Frontal cortex (tissue), 4 donors: ENCODE measurements around the gene CHIC2. TPM values are rescaled to one million over a fixed set of nuclear protein-coding genes. Genes with fewer than 3 reads are reported as not detected.

Experiments used
- DNase-seq, 2 donors: peaks; one replicate each; pipeline ENCODE4 v3.0.0; 2012; ENCODE audit warnings: low spot score in 2 of 2
- FAIRE-seq: peaks from 2 replicates; lab custom pipeline; 2012; peaks lifted over from hg19 to GRCh38; lab: Jason Lieb, UNC
- total RNA-seq: library from RNA; depleted of rRNA; stranded (reverse); fragments of >200 nt; gene quantifications from one replicate; pipeline ENCODE4 v1.2.3, GENCODE V29; 2014
- donor health status: control.
- donor health status: control.
- donor health status: control.

The CHIC2 gene
- total RNA-seq, 1 donor from 2014 or later: 49.7 TPM

DNA sequence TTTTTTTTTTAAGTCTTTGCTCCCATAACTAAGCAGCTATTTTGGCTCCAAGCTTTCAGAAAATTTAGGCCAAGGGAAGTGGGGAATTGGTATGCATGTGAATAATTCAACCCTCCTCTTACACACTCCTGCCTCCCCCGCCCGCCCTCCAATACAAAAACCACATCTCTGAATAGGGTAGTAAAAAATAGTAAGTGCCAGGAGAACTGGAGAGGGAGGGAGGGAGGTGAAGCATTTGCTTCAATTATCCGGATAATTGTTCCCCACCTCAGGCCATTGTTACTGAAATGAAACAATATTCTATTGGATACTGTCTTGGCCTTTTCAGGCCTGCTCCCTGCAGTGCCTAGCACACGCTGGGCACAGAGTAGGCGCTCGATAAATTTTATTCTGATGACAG is 30.0 kb upstream of the CHIC2 start:
- DNase-seq: no peak
- FAIRE-seq: no peak

DNA sequence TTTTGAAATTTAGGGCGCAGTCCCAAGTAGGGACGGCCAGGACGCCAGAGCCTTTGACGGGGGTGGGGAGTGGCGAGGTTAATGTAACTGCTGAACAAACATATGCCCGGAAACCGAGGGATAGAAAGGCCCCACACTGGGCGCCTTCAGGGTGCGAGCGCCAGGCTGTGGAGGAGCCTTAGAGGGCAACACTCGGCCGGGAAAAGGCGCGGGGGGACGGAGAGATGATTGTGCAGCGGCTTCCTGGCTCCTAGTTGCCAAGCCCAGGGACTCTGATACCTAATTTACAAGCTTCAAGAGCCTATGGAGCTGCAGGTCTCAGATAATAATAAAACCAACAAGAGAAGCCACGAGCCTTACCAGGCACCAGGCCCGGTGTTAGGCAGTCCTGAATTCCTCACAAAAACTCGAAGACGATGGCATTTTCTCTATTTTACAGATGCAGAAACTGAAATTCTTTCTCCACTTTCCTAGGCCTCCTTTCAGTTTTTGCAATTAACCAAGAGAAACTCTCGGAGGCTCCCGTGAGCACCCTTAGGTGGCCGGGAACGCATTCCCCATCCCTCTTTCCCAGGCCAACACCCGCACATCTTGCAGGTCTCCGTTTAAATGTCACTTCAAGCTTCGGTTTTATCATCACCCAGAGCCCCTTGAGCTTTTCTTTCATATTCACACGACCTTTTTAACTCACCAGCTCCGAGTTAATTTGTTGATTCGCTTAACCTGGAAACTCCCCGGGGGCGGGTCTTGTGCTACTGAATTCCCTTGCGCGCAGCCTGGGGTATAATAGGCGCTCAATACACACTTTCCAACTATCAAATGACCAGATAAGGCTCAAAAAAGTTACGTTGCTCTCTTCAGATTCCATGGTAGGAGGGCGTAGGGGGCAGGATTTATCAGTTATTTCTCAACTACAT is 29.2 kb upstream of the CHIC2 start:
- no peak for DNase-seq
- no peak for FAIRE-seq

DNA sequence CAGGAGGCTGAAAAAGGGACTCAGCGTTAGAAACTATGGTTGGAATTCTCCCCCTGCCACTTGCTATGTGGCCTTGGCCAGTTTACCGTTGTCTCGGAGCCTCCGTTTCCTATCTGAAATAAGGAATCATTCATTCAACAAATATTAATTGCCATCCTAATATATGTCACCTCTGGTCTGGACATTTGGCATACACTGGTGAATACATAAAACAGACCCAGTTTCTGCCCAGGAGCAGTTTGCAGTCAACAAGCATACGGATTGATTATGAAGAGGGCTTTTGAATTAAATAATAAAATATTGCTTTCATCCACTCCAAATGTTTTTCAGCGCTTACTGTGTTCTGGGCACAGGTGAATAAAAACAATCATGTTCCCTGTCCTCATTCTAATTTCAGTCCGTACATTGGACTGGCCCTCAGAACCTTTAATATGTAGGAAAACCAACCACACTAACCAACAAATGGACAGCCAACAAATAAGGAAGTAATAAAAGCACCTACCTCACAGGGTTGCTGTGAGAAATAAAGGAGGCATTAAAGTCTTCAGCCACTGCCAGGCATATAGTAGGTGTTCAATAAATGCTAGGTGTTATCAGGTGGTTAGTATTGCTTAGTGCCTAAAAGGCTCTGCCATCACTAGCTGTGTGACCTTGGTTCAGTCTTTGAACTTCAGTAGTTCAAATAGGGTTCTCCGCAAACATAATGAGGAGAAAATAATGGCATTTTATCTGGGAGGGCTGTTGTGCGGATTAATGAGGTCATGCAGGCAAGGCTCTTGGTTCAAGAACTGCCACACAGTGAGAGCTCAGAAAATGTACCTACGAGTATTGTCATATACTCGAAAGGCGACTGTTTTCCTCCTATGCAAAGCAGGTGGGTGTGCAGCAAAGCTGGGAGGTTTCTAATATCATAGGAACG is 28.3 kb upstream of the CHIC2 start:
- no peak for DNase-seq

DNA sequence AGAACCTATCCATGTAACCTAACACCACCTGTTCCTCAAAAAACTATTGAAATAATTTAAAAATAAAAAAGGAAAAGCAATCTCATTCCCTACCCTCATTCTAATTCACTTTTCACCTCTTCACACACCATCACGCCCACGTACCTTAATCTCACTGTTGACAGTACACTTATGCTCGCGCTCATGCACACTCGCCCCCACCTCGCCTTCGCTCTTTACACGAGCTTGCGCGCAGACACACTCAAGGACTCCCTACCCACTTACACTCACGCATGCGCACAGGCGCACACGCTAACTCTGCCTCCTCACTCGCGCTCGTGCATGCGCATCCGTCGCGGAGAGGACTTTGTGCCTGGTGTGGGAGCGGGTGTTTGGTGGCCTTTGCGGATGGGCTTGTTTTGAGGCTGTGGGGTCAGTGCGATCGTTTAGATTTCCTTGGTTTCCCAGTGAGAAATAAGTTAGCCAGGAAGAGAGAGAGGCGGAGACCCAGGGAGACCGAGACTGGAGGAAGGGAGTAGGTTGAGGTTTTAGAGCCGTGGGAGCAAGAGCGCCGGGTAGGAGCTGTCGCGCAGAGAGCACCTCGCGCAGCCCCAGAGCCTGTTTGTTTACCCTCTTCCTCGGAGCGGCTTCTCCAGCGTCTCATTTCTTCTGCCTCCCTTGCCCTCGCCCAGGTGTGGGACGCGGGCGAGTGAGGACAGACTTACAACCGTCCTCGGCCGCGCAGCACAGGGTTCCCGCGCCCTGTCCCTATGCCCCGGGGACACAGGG is 27.4 kb upstream of the CHIC2 start:
- FAIRE-seq (no peak), DNase-seq (peak in 1 of 2 donors; percentile 76)

More for the DNA sequence above, 28.3 kb upstream of the CHIC2 start:
- no peak for FAIRE-seq

DNA sequence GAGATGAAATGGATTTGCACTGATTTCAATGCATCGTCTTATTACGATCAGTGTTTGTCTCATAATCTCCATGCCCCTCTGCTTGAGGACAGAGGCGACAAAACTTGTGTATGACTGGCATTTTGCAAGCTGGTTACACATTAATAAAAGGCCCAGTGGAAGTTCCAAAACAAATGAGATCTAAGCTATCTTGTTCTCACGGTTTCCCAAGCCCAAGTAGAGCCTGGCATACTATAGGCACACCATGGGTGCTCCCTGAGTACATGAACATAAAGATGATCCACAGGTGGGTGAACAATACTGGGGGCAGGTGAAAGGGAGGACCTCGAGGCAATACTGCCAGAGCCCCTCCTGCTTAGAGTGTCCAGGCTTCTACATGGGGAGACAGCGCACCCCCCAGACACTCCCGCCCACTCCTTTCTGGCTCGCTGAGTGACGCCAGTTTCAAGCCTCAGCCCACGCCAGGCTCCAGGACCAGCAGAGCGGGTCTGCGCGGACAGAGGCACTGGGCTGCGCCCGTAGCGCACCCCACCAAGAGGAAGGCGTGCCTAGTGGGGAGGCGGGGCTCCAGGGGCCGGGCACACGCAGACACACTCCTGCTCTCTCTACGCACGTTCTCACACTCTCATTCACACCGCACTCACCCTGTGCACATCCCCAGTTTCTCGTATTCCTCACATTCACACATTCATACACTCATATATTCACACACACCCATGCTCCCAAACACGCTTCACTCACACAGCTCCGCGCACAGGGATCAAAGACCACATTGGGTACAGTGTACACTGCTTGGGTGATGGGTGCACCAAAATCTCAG is 26.6 kb upstream of the CHIC2 start:
- FAIRE-seq (no peak), DNase-seq (peak in 1 of 2 donors; percentile 52)

DNA sequence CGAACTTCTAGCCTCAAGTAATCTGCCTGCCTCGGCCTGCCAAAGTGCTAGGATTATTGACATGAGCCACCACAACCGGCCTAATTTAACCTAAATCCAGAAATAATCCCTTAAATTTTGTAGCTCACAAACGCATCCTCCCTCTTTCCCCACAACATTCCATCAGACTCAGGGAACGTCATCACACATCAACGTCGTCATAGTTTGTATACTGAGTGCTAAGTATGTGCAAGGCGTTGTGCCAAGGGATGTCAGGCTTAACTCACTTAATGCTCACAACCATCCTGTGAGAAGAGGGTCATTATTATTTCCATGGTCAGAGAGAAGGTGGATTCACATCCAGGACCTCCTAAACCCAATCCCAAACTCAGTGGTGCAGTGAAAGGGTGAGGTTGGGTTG is 26.0 kb upstream of the CHIC2 start:
- DNase-seq: no peak
- FAIRE-seq: no peak

DNA sequence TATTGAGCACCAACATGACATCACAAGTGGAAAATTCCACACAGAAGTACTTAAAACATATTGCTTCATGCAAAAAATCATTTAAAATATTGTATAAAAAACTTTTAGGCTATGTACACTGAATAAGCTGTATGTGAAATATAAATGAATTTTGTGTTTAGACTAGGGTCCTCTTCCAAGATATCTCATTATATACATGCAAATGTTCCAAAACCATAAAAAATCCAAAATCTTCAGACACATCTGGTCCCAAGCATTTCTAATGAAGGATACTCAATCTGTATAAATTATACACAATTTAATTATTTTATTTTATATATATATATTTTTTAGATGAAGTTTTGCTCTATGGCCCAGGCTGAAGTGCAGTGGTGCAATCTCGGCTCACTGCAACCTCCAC is 25.5 kb upstream of the CHIC2 start:
- DNase-seq (no peak), FAIRE-seq (no peak)

DNA sequence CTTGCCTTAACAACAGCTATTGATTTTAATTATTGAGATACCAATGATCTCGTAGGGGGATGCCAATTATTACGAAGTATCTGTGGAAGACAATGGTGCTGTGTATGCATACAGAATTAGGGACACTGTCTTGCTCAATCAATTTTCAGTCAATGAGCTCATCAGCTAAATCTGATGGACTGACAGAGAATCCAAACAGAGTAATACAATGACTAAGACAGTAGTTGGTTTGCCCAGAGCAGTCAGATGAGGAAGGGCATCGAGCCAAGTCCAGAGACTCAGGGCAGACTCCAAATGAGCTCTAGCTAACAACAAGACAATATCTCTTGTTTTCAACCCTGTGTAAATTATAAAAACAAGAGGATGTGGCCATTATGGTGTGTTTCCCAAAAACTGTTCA is 20.9 kb upstream of the CHIC2 start:
- peak; percentile 6 for FAIRE-seq
- peak in 1 of 2 donors; percentile 46 for DNase-seq

DNA sequence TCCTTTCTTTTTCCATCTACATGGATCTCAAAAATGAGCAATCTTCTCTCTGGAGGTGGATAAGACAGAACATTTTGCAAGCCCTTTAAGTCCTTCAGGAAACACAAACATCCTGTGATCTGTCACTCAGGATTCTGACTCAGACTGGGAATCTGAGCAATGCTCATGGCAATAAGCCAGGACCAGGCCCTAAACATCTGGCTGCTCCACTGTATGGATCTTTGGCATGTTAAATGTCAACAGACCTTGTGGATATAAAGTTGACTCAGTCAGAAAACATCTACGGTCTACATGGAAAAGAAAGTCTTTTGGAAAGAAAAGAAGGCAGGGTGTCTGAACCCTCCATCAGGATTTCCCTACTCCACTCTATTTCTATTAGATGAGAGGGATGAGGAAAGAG is 17.8 kb upstream of the CHIC2 start:
- no peak for DNase-seq
- FAIRE-seq: no peak

DNA sequence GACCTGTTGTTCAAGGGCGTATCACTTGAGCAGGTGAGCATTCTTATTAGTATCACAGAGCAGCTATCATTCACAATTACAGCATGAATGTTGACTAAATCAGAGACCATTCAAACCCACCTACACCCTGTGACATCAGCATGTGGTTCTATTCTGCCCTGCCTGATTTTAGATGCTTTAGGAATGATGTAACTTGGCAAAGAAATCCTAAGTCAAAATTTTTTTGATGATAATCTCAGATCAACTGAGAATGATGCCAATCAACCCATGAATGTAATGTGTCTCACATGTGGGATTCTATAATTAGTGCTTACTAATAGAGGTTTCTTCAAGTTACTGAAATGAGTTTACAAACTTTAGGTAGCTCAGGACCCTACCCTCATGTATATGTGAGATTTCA is 13.4 kb upstream of the CHIC2 start:
- FAIRE-seq: no peak
- no peak for DNase-seq

DNA sequence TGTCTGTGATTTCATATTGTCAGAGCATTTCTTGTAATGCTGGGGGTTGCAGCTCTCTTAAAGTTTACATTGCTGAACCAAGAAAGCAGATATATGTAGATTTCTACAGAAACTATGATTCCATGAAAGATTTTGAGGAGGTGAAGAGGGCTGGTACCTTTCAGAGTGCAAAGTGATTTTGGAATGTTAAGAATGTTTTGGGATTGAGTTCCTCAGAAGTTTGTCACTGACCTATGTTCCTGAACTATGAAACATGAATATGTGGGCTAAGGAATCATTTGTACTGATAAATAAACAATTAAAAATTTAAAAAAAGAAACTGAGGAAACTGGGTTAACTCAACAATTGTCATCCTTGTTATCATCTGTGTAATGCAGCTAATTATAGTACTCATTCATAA is 12.3 kb upstream of the CHIC2 start:
- no peak for DNase-seq
- no peak for FAIRE-seq

DNA sequence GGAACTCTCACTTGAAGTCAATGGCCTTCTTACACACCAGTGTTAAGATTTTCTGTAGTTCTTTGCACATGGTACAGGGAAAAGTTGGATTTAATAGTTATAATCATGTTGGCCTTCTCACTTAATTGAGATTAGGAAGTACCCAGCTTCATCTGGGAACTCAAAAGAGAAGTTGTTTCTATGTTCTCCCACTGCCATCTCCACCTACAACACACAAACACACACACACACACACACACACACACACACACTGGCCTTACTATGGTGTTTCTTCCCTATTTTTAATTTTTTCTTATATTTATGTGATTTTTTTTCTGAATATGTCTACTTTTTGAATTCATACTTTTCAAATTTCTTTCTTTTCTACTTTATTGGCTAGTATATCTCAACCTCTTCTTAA is 10.0 kb upstream of the CHIC2 start:
- FAIRE-seq: no peak
- no peak for DNase-seq

DNA sequence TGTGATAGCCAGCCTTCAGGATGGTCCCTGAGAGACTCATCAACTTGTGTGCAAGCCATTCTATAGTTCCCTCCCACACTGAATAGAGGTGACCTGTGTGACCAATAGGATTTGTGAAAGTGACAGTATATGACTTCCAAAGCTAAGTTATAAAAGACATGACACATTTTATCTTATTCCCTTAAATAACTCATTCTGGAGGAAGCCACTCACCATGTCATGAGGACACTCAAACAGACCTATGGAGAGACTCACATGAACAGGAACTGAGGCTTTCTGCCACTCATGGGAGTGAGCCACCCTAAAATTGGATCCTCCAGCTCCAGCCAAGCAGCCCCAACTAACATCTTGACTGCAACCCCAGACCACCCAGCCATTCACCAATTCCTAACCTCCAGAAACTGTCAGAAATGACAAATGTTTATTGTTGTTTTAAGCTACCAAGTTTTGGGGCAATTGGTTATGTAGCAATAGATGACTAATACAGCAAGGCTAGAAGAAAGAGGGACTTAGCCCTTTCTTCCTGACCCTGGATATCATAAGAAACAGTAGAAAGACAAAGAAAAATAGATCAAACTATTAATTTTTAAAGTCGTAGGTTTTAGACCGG is 9.0 kb upstream of the CHIC2 start:
- FAIRE-seq (no peak), DNase-seq (no peak)

DNA sequence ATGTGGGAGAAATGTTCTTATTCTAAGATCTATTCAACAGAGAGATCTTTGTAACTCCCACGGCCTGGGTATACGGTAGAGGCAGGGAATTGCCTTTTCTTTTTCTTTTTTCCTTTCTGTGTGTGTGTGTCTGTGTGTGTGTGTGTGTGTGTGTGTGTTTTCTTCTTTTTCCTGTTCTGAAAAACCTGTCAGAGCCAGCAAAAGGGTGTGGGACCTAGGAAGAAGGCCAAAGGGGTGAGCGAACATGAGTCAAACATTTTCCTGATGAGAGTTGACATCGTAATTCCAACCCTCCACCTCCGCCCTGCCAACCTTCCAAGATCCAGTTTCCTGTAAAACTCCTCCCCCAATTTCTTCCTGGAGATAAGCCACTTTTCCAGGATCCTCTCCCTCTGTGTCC is 2.8 kb upstream of the CHIC2 start:
- DNase-seq (no peak), FAIRE-seq (no peak)

DNA sequence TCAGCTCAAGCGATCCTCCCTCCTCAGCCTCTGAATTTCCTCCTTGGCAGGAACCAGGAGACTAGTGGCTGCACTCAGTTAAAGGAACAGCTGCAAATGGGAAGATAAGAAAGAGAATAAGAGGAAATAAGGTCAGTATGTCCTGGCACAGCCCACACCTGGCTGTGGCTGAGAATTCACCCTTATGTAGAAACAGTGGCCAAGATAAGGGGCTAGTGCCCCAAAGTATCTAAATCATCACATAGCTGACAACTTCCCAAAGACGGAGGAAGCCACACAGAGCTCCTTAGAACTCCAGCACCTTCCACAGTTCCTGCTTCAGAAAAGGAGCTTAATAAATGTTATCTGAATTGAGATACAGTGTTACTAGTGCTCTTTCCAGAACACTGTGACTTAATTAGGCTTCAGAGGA is 2.3 kb upstream of the CHIC2 start:
- FAIRE-seq: no peak
- no peak for DNase-seq

DNA sequence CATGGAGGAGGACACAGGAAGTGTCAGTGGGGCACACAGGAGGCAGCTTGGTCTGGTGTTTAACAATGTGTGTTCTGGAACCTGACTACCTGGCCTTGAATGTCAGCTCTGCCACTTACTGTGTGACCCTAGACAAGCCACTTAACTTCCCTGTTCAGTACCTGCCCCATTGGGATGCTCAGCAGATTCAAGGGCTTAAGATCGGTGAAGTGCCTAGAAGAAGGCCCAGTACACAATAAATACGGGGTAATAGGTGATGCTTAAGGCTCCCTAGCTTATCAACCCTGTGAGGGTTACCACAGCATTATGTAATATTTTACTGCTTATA is 1.6 kb upstream of the CHIC2 start:
- DNase-seq (no peak), FAIRE-seq (no peak)

DNA sequence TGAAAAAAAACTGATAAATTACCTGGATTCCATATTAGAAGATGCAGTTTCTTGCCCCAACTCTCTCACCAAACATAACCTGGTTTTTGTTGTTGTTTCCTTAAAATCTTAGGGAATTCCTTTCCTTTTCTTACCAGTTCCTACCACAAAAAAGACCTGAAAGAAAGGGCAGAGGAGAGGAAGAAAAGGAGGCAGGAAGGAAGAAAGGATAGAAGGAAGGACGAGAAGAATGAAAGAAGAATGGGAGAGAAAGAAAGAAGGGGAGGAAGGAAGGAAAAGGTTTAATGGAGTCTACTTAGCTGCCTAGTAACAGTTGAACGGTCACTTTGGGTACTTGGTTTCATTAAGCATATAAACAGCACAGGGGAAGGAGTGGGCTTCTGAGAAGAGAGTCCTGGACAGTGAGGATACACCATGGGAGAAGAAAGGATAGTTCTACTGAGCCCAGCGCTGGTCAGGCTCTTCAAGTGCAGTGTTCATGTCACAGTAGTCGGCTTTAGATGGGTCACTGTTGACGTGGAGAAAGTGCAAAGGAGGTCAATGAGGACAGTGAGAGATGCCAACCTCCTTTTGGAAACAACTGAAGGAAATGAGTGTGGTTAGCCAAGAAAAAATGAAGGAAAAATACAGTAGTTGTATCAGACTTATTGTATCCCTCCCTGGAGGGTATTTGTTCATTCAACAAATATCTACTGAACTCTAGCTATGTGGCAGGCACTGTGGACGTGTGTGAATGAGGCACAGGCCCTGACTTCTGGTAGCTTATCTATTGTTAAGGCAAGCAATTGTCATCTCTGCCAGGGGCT is 1.1 kb upstream of the CHIC2 start:
- DNase-seq (no peak), FAIRE-seq (no peak)

DNA sequence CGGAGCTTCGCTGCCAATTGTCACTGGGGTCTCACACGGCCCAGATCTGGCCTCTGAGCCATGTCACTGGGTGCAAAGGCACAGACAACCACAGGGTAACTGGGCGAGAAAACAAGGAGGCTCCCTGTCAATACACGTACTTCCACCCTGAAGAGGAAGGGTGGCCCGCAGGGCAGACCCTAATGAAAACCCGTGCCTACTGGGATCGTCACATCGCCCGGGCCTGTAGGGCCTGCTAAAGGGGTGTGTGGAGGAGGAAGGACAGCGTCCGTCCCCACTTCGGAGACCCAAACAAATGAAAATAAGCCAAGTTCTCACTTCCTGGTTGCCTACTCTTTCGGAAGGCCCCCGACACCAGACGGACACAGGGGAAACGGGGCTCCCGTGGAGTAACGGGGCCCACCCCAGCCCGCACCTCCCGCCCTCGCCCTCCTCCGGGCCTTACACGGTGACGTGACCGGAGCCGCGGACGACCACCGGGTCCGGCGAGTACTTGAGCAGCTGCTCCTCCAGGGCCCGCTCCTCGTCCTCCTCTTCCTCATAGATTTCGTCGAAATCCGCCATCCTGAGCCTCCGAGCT is 578 bp downstream of the CHIC2 start:
- FAIRE-seq (no peak), DNase-seq (peak in 1 of 2 donors; percentile 37)
